HEK293 (cell line): ENCODE data around the gene HOXA3.
A peak's percentile ranks its signal among the peaks of the same experiment; 100 is the strongest.

Source experiments
- CTCF ChIA-PET: fragments of 350-600 bp; formaldehyde crosslinking; extraction: SDS; loops from one replicate; lab custom pipeline; 2021; ENCODE audit warnings: antibody characterized with exemption; lab: Yijun Ruan, JAX
- POLR2A ChIA-PET: fragments of 300-600 bp; formaldehyde crosslinking; extraction: SDS; loops from one replicate; lab custom pipeline; 2020; ENCODE audit warnings: antibody characterized with exemption, inconsistent platforms; lab: Yijun Ruan, JAX
- H3K27ac ChIP-seq: fragments of 200-500 bp; sonication (Bioruptor generic); 2 replicates; pipeline ENCODE4 v1.5.1; 2014; ENCODE audit warnings: low read depth, low read length, control low read depth, inconsistent platforms; ENCODE audit errors: extremely low read depth
- H3K36me3 ChIP-seq, 2 experiments: fragments of 200-500 bp in 1 of 2; sonication (Bioruptor generic) in 1 of 2; 1 replicate in 1 of 2; 2 replicates in 1 of 2; pipeline ENCODE4 v1.5.1; 2014 to 2017; ENCODE audit warnings: inconsistent platforms in 2 of 2, low read length in 2 of 2; ENCODE audit not compliant: control insufficient read depth in 2 of 2, insufficient read depth in 1 of 2
- H3K4me1 ChIP-seq: fragments of 200-500 bp; sonication (Bioruptor generic); 2 replicates; pipeline ENCODE4 v1.5.1; 2014; ENCODE audit warnings: mild to moderate bottlenecking, low read length, inconsistent platforms; ENCODE audit not compliant: control insufficient read depth, insufficient read depth
- H3K4me3 ChIP-seq: 2 replicates; pipeline ENCODE4 v1.5.1; 2011; ENCODE audit warnings: low read depth, mild to moderate bottlenecking, control low read depth, low read length, moderate library complexity
- H3K9me3 ChIP-seq: fragments of 200-500 bp; sonication (Bioruptor generic); 2 replicates; pipeline ENCODE4 v1.5.1; 2014; ENCODE audit warnings: low read depth, low read length, inconsistent platforms; ENCODE audit not compliant: control insufficient read depth, insufficient read depth
- BCL11A ChIP-seq: fragments of 450-650 bp; formaldehyde crosslinking; IDR thresholded peaks from 2 replicates; pipeline ENCODE4 v1.5.1; 2016; ENCODE audit warnings: low read depth, missing biosample characterization, missing genetic modification characterization
- KLF7 ChIP-seq: fragments of 450-650 bp; formaldehyde crosslinking; IDR thresholded peaks from 2 replicates; pipeline ENCODE4 v1.5.1; 2016; ENCODE audit warnings: missing biosample characterization, missing genetic modification characterization, borderline replicate concordance
- MEIS1 ChIP-seq: sonication (generic); formaldehyde crosslinking; IDR thresholded peaks from 2 replicates; pipeline ENCODE4 v1.8.1; 2022; ENCODE audit warnings: missing genetic modification reagents, mild to moderate bottlenecking, borderline replicate concordance
- RBAK ChIP-seq: fragments of 450-650 bp; formaldehyde crosslinking; IDR thresholded peaks from 2 replicates; pipeline ENCODE4 v1.5.1; 2016; ENCODE audit warnings: missing biosample characterization, missing genetic modification characterization
- ZBTB48 ChIP-seq: fragments of 450-650 bp; formaldehyde crosslinking; IDR thresholded peaks from 2 replicates; pipeline ENCODE4 v1.5.1; 2016; ENCODE audit warnings: missing biosample characterization, missing genetic modification characterization
- ZFP41 ChIP-seq: fragments of 450-650 bp; formaldehyde crosslinking; IDR thresholded peaks from 2 replicates; pipeline ENCODE4 v1.5.1; 2016; ENCODE audit warnings: missing biosample characterization, missing genetic modification characterization, borderline replicate concordance
- ZNF10 ChIP-seq: fragments of 450-650 bp; formaldehyde crosslinking; IDR thresholded peaks from 2 replicates; pipeline ENCODE4 v1.5.1; 2017; ENCODE audit warnings: missing biosample characterization, missing genetic modification characterization
- ZNF155 ChIP-seq: fragments of 450-650 bp; formaldehyde crosslinking; IDR thresholded peaks from 2 replicates; pipeline ENCODE4 v1.5.1; 2016; ENCODE audit warnings: missing biosample characterization, missing genetic modification characterization
- ZNF175 ChIP-seq: fragments of 450-650 bp; formaldehyde crosslinking; IDR thresholded peaks from 2 replicates; pipeline ENCODE4 v1.5.1; 2016; ENCODE audit warnings: missing biosample characterization, missing genetic modification characterization
- ZNF341 ChIP-seq: fragments of 450-650 bp; formaldehyde crosslinking; IDR thresholded peaks from 2 replicates; pipeline ENCODE4; 2016; ENCODE audit warnings: low read depth, missing biosample characterization, missing genetic modification characterization
- ZNF423 ChIP-seq: fragments of 450-650 bp; formaldehyde crosslinking; IDR thresholded peaks from 2 replicates; pipeline ENCODE4 v1.5.1; 2016; ENCODE audit warnings: missing biosample characterization, missing genetic modification characterization
- ZNF654 ChIP-seq: fragments of 450-650 bp; formaldehyde crosslinking; IDR thresholded peaks from 2 replicates; pipeline ENCODE4 v1.5.1; 2016; ENCODE audit warnings: low read depth, missing biosample characterization, missing genetic modification characterization
- ZNF670 ChIP-seq: fragments of 450-650 bp; formaldehyde crosslinking; IDR thresholded peaks from 2 replicates; pipeline ENCODE4 v1.5.1; 2016; ENCODE audit warnings: missing biosample characterization, missing genetic modification characterization, low read depth
- ZNF785 ChIP-seq: fragments of 450-650 bp; formaldehyde crosslinking; IDR thresholded peaks from 2 replicates; pipeline ENCODE4 v1.5.1; 2016; ENCODE audit warnings: missing biosample characterization, missing genetic modification characterization
- TF ChIP-seq, protein P1 (sequence below): fragments of 450-650 bp; formaldehyde crosslinking; IDR thresholded peaks from 2 replicates; pipeline ENCODE4 v1.5.1; 2016; ENCODE audit warnings: missing biosample characterization, missing genetic modification characterization
- TF ChIP-seq, protein P2 (sequence below): fragments of 450-650 bp; formaldehyde crosslinking; IDR thresholded peaks from 2 replicates; pipeline ENCODE4 v1.5.1; 2016; ENCODE audit warnings: missing biosample characterization, missing genetic modification characterization
- TF ChIP-seq, protein P3 (sequence below): fragments of 450-650 bp; formaldehyde crosslinking; IDR thresholded peaks from 2 replicates; pipeline ENCODE4 v1.5.1; 2017; ENCODE audit warnings: missing biosample characterization, missing genetic modification characterization
- TF ChIP-seq, protein P4 (sequence below): fragments of 450-650 bp; formaldehyde crosslinking; IDR thresholded peaks from 2 replicates; pipeline ENCODE4 v1.5.1; 2016; ENCODE audit warnings: missing biosample characterization, missing genetic modification characterization, borderline replicate concordance
- TF ChIP-seq, protein P5 (sequence below): fragments of 450-650 bp; IDR thresholded peaks from 2 replicates; pipeline ENCODE4 v1.5.1; 2018; ENCODE audit warnings: missing biosample characterization, missing genetic modification characterization
- TF ChIP-seq, protein P6 (sequence below): fragments of 450-650 bp; formaldehyde crosslinking; IDR thresholded peaks from 2 replicates; pipeline ENCODE4 v1.5.1; 2016; ENCODE audit warnings: missing biosample characterization, missing genetic modification characterization

Gene HOXA3

DNA sequence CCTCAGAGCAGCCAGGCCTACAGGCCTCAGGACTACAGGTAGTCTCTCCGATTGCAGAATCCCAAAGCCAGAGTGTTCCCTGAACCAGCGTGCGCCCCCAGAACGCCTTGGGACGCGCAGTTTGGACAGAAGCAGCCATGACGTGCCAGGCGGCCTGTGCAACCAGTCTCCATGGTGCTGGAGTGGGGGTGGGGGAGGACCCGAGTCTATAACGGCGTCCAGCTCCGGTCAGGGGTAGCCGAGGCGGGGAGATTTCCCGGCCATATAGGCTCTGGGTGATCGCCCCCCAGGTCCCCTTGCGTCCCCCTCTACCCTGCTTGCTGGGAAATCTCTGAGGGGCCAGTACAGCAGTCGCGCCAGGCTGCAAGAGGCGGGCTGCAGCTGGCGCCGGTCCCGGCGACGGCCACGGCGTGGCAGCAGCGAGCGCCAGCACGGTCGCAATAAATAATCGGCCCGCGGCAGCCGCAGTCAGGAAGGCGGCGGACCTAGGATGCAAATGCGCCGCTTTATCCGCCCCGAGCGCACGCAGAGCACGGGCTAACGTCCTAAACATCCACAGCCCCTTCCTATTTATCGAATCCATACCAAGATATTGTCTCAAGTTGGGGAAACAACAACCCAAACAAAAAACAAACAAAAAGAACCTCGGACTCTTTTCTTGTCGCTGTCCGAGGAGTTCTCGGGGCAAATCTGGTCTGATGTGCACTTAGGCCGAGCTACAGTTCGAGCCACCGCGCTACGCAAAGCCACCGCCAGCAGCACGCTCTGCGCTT lies 1.6 kb downstream of the HOXA3 start (continued):
- no peak for TF ChIP-seq ZFP41
- TF ChIP-seq MEIS1, result peak; percentile 77; the same call in 1 of the 2 replicates
- TF ChIP-seq, protein P1, sequence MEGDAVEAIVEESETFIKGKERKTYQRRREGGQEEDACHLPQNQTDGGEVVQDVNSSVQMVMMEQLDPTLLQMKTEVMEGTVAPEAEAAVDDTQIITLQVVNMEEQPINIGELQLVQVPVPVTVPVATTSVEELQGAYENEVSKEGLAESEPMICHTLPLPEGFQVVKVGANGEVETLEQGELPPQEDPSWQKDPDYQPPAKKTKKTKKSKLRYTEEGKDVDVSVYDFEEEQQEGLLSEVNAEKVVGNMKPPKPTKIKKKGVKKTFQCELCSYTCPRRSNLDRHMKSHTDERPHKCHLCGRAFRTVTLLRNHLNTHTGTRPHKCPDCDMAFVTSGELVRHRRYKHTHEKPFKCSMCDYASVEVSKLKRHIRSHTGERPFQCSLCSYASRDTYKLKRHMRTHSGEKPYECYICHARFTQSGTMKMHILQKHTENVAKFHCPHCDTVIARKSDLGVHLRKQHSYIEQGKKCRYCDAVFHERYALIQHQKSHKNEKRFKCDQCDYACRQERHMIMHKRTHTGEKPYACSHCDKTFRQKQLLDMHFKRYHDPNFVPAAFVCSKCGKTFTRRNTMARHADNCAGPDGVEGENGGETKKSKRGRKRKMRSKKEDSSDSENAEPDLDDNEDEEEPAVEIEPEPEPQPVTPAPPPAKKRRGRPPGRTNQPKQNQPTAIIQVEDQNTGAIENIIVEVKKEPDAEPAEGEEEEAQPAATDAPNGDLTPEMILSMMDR (tag by site-specific recombination), result peak; percentile 87
- TF ChIP-seq, protein P2, sequence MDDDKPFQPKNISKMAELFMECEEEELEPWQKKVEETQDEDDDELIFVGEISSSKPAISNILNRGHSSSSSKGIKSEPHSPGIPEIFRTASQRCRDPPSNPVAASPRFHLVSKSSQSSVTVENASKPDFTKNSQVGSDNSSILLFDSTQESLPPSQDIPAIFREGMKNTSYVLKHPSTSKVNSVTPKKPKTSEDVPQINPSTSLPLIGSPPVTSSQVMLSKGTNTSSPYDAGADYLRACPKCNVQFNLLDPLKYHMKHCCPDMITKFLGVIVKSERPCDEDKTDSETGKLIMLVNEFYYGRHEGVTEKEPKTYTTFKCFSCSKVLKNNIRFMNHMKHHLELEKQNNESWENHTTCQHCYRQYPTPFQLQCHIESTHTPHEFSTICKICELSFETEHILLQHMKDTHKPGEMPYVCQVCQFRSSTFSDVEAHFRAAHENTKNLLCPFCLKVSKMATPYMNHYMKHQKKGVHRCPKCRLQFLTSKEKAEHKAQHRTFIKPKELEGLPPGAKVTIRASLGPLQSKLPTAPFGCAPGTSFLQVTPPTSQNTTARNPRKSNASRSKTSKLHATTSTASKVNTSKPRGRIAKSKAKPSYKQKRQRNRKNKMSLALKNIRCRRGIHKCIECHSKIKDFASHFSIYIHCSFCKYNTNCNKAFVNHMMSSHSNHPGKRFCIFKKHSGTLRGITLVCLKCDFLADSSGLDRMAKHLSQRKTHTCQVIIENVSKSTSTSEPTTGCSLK (tag by site-specific recombination), result no peak
- TF ChIP-seq, protein P3, sequence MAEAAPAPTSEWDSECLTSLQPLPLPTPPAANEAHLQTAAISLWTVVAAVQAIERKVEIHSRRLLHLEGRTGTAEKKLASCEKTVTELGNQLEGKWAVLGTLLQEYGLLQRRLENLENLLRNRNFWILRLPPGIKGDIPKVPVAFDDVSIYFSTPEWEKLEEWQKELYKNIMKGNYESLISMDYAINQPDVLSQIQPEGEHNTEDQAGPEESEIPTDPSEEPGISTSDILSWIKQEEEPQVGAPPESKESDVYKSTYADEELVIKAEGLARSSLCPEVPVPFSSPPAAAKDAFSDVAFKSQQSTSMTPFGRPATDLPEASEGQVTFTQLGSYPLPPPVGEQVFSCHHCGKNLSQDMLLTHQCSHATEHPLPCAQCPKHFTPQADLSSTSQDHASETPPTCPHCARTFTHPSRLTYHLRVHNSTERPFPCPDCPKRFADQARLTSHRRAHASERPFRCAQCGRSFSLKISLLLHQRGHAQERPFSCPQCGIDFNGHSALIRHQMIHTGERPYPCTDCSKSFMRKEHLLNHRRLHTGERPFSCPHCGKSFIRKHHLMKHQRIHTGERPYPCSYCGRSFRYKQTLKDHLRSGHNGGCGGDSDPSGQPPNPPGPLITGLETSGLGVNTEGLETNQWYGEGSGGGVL, result peak; percentile 20; the same call in 1 of the 2 replicates
- no peak for TF ChIP-seq RBAK (tag by site-specific recombination)
- TF ChIP-seq ZNF670 (tag by site-specific recombination), result no peak
- TF ChIP-seq ZNF155, result no peak
- TF ChIP-seq, protein P4, sequence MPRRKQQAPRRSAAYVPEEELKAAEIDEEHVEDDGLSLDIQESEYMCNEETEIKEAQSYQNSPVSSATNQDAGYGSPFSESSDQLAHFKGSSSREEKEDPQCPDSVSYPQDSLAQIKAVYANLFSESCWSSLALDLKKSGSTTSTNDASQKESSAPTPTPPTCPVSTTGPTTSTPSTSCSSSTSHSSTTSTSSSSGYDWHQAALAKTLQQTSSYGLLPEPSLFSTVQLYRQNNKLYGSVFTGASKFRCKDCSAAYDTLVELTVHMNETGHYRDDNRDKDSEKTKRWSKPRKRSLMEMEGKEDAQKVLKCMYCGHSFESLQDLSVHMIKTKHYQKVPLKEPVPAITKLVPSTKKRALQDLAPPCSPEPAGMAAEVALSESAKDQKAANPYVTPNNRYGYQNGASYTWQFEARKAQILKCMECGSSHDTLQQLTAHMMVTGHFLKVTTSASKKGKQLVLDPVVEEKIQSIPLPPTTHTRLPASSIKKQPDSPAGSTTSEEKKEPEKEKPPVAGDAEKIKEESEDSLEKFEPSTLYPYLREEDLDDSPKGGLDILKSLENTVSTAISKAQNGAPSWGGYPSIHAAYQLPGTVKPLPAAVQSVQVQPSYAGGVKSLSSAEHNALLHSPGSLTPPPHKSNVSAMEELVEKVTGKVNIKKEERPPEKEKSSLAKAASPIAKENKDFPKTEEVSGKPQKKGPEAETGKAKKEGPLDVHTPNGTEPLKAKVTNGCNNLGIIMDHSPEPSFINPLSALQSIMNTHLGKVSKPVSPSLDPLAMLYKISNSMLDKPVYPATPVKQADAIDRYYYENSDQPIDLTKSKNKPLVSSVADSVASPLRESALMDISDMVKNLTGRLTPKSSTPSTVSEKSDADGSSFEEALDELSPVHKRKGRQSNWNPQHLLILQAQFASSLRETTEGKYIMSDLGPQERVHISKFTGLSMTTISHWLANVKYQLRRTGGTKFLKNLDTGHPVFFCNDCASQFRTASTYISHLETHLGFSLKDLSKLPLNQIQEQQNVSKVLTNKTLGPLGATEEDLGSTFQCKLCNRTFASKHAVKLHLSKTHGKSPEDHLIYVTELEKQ (tag by site-specific recombination), result no peak
- TF ChIP-seq ZNF341 (tag by site-specific recombination), result peak; percentile 69
- peak; percentile 32; the same call in 1 of the 2 replicates for TF ChIP-seq BCL11A (tag by site-specific recombination)

DNA sequence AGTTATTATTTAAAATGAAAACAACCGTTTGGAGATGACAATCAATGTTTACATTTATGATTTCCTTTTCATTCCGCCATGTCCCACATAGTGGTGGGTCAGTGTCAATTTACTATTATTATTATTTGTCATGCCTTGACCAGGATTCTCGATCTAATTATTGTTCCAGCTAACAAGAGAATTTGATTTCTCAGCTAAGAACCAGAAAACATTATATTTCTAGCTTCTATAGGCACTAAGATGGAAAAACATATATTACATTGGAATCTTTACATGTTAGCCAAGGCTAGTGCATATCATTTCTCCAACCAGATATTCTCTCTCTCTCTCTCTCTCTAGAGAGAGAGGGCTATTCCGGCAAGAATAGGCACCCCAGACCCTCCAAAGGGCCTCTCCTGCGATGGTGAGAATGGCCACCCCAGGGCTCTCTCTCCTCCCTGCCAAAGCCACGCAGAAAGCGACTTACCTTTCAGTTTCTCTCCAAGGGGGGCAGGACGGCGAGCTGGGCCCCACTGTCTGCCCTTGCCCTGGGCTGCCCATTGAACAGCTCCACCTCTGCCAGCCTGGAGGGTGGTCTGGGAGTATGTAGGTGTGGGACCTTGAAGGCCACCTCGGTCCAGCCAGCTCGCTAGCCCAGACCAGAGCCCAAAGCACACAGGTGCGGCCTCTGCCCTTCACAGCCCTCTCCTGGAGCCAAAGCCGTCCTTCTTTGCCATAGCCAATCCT lies 2.4 kb downstream of the HOXA3 start:
- peaks cover 0 to 48% of the 10 kb centered on the region in 2 experiments; a peak in 2 of 3 replicates for H3K36me3 ChIP-seq
- no peaks in the 10 kb centered on the region for H3K9me3 ChIP-seq
- H3K4me3 ChIP-seq, result peak overlapping the region; percentile 59
- peak overlapping the region; percentile 99 for H3K27ac ChIP-seq
- POLR2A ChIA-PET, result interaction anchor here (0.6 to 5.6 kb wide), 12 partner anchors 9 to 358 kb away, joined by 4 to 42 read pairs (median 10); partner anchors contain the start of genes HOXA10, HOXA11, HOXA4 and HOXA9
- CTCF ChIA-PET, result interaction anchor here (0.6 to 4.3 kb wide), 24 partner anchors 9 to 1303 kb away, joined by 3 to 50 read pairs (median 4); partner anchors contain the start of gene HOXA4
- peaks cover 11% of the 10 kb centered on the region for H3K4me1 ChIP-seq
- TF ChIP-seq ZNF175 (tag by site-specific recombination), result no peak
- TF ChIP-seq, protein P5, sequence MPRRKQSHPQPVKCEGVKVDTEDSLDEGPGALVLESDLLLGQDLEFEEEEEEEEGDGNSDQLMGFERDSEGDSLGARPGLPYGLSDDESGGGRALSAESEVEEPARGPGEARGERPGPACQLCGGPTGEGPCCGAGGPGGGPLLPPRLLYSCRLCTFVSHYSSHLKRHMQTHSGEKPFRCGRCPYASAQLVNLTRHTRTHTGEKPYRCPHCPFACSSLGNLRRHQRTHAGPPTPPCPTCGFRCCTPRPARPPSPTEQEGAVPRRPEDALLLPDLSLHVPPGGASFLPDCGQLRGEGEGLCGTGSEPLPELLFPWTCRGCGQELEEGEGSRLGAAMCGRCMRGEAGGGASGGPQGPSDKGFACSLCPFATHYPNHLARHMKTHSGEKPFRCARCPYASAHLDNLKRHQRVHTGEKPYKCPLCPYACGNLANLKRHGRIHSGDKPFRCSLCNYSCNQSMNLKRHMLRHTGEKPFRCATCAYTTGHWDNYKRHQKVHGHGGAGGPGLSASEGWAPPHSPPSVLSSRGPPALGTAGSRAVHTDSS, result no peak
- TF ChIP-seq ZNF785 (tag by site-specific recombination), result no peak
- TF ChIP-seq, protein P6, sequence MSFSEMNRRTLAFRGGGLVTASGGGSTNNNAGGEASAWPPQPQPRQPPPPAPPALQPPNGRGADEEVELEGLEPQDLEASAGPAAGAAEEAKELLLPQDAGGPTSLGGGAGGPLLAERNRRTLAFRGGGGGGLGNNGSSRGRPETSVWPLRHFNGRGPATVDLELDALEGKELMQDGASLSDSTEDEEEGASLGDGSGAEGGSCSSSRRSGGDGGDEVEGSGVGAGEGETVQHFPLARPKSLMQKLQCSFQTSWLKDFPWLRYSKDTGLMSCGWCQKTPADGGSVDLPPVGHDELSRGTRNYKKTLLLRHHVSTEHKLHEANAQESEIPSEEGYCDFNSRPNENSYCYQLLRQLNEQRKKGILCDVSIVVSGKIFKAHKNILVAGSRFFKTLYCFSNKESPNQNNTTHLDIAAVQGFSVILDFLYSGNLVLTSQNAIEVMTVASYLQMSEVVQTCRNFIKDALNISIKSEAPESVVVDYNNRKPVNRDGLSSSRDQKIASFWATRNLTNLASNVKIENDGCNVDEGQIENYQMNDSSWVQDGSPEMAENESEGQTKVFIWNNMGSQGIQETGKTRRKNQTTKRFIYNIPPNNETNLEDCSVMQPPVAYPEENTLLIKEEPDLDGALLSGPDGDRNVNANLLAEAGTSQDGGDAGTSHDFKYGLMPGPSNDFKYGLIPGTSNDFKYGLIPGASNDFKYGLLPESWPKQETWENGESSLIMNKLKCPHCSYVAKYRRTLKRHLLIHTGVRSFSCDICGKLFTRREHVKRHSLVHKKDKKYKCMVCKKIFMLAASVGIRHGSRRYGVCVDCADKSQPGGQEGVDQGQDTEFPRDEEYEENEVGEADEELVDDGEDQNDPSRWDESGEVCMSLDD (tag by site-specific recombination), result no peak
- no peak for TF ChIP-seq ZBTB48 (tag by site-specific recombination)
- TF ChIP-seq ZNF654 (tag by site-specific recombination), result no peak
- no peak for TF ChIP-seq ZNF423 (tag by site-specific recombination)
- TF ChIP-seq ZNF341 (tag by site-specific recombination), result no peak; the same call in 1 of the 2 replicates
- no peak for TF ChIP-seq KLF7 (tag by site-specific recombination)
- no peak for TF ChIP-seq ZNF10 (tag by site-specific recombination)
